ENCODE results near the gene OR5K2.

Gene OR5K2

GRCh38 chr3:98501270-98501669 lies 3.8 kb downstream of the OR5K2 start:
- H3K4me1 ChIP-seq (ENCODE audit: control insufficient read depth in 1 of 2, insufficient read depth in 2 of 2, low read length in 2 of 2) = no peaks in the 10 kb centered on the region
- H3K27ac ChIP-seq (ENCODE audit: low read length) = no peak overlapping the region
- peaks cover 0 to 1% of the 10 kb centered on the region in 2 donors for H3K36me3 ChIP-seq (ENCODE audit: control insufficient read depth in 1 of 2, insufficient read depth in 2 of 2, low read length in 2 of 2)
- H3K27me3 ChIP-seq (ENCODE audit: low read depth, low read length) = no peaks in the 10 kb centered on the region
- H3K9me3 ChIP-seq (ENCODE audit: control insufficient read depth in 1 of 2, low read length in 2 of 2) = no peaks in the 10 kb centered on the region
- H3K4me3 ChIP-seq (ENCODE audit: low read depth in 1 of 2, low read length in 2 of 2) = no peak overlapping the region

GRCh38 chr3:98501863-98502576 lies 4.5 kb downstream of the OR5K2 start:
- Histone ChIP-seq H3K27ac (ENCODE audit: low read length) (no peak overlapping the region), H3K4me1 (ENCODE audit: control insufficient read depth in 1 of 2, insufficient read depth in 2 of 2, low read length in 2 of 2) (no peaks in the 10 kb centered on the region), H3K9me3 (ENCODE audit: control insufficient read depth in 1 of 2, low read length in 2 of 2) (no peaks in the 10 kb centered on the region), H3K4me3 (ENCODE audit: low read depth in 1 of 2, low read length in 2 of 2) (no peak overlapping the region), H3K27me3 (ENCODE audit: low read depth, low read length) (no peaks in the 10 kb centered on the region), H3K36me3 (ENCODE audit: control insufficient read depth in 1 of 2, insufficient read depth in 2 of 2, low read length in 2 of 2) (peaks cover 0 to 6% of the 10 kb centered on the region in 2 donors)

GRCh38 chr3:98504539-98504938 lies 7.1 kb downstream of the OR5K2 start:
- Histone ChIP-seq H3K4me3 (ENCODE audit: low read depth in 1 of 2, low read length in 2 of 2) (no peak overlapping the region), H3K9me3 (ENCODE audit: control insufficient read depth in 1 of 2, low read length in 2 of 2) (no peaks in the 10 kb centered on the region)

GRCh38 chr3:98508582-98508981 lies 11.1 kb downstream of the OR5K2 start:
- no peak overlapping the region for H3K4me3 ChIP-seq (ENCODE audit: low read depth in 1 of 2, low read length in 2 of 2)
- H3K9me3 ChIP-seq (ENCODE audit: control insufficient read depth in 1 of 2, low read length in 2 of 2) = no peaks in the 10 kb centered on the region
- no peaks in the 10 kb centered on the region for H3K4me1 ChIP-seq (ENCODE audit: control insufficient read depth in 1 of 2, insufficient read depth in 2 of 2, low read length in 2 of 2)
- H3K27ac ChIP-seq (ENCODE audit: low read length) = no peak overlapping the region
- H3K27me3 ChIP-seq (ENCODE audit: low read depth, low read length) = no peaks in the 10 kb centered on the region
- peaks cover 0 to 15% of the 10 kb centered on the region in 2 donors for H3K36me3 ChIP-seq (ENCODE audit: control insufficient read depth in 1 of 2, insufficient read depth in 2 of 2, low read length in 2 of 2)

More at GRCh38 chr3:98504539-98504938, 7.1 kb downstream of the OR5K2 start:
- Histone ChIP-seq H3K27me3 (ENCODE audit: low read depth, low read length) (no peaks in the 10 kb centered on the region), H3K27ac (ENCODE audit: low read length) (no peak overlapping the region), H3K36me3 (ENCODE audit: control insufficient read depth in 1 of 2, insufficient read depth in 2 of 2, low read length in 2 of 2) (peaks cover 0 to 6% of the 10 kb centered on the region in 2 donors), H3K4me1 (ENCODE audit: control insufficient read depth in 1 of 2, insufficient read depth in 2 of 2, low read length in 2 of 2) (no peaks in the 10 kb centered on the region)

GRCh38 chr3:98512576-98512975 lies 15.1 kb downstream of the OR5K2 start:
- Histone ChIP-seq H3K27me3 (ENCODE audit: low read depth, low read length) (no peaks in the 10 kb centered on the region), H3K36me3 (ENCODE audit: control insufficient read depth in 1 of 2, insufficient read depth in 2 of 2, low read length in 2 of 2) (peaks cover 17 to 29% of the 10 kb centered on the region in 2 donors), H3K4me1 (ENCODE audit: control insufficient read depth in 1 of 2, insufficient read depth in 2 of 2, low read length in 2 of 2) (no peaks in the 10 kb centered on the region), H3K4me3 (ENCODE audit: low read depth in 1 of 2, low read length in 2 of 2) (no peak overlapping the region), H3K27ac (ENCODE audit: low read length) (no peak overlapping the region), H3K9me3 (ENCODE audit: control insufficient read depth in 1 of 2, low read length in 2 of 2) (no peaks in the 10 kb centered on the region)

- H3K27ac ChIP-seq (ENCODE audit: low read length) = no peak overlapping the region
- H3K4me3 ChIP-seq (ENCODE audit: low read depth in 1 of 2, low read length in 2 of 2) = no peak overlapping the region
- peaks cover 20 to 31% of the 10 kb centered on the region in 2 donors for H3K36me3 ChIP-seq (ENCODE audit: control insufficient read depth in 1 of 2, insufficient read depth in 2 of 2, low read length in 2 of 2)
These were observed 15.6 kb downstream of the OR5K2 start for GRCh38 chr3:98513091-98513511.

GRCh38 chr3:98513736-98514135 lies 16.3 kb downstream of the OR5K2 start:
- Histone ChIP-seq H3K4me3 (ENCODE audit: low read depth in 1 of 2, low read length in 2 of 2) (no peak overlapping the region), H3K27me3 (ENCODE audit: low read depth, low read length) (no peaks in the 10 kb centered on the region), H3K27ac (ENCODE audit: low read length) (no peak overlapping the region), H3K4me1 (ENCODE audit: control insufficient read depth in 1 of 2, insufficient read depth in 2 of 2, low read length in 2 of 2) (peaks cover 0 to 4% of the 10 kb centered on the region in 2 donors), H3K36me3 (ENCODE audit: control insufficient read depth in 1 of 2, insufficient read depth in 2 of 2, low read length in 2 of 2) (peaks cover 26 to 38% of the 10 kb centered on the region in 2 donors), H3K9me3 (ENCODE audit: control insufficient read depth in 1 of 2, low read length in 2 of 2) (no peaks in the 10 kb centered on the region)

More at GRCh38 chr3:98513091-98513511, 15.6 kb downstream of the OR5K2 start:
- Histone ChIP-seq H3K4me1 (ENCODE audit: control insufficient read depth in 1 of 2, insufficient read depth in 2 of 2, low read length in 2 of 2) (peaks cover 0 to 2% of the 10 kb centered on the region in 2 donors), H3K27me3 (ENCODE audit: low read depth, low read length) (no peaks in the 10 kb centered on the region), H3K9me3 (ENCODE audit: control insufficient read depth in 1 of 2, low read length in 2 of 2) (no peaks in the 10 kb centered on the region)

- H3K36me3 ChIP-seq (ENCODE audit: control insufficient read depth in 1 of 2, insufficient read depth in 2 of 2, low read length in 2 of 2) = peaks cover 32 to 45% of the 10 kb centered on the region in 2 donors
- peaks cover 0 to 4% of the 10 kb centered on the region in 2 donors for H3K4me1 ChIP-seq (ENCODE audit: control insufficient read depth in 1 of 2, insufficient read depth in 2 of 2, low read length in 2 of 2)
- no peaks in the 10 kb centered on the region for H3K9me3 ChIP-seq (ENCODE audit: control insufficient read depth in 1 of 2, low read length in 2 of 2)
- no peak overlapping the region for H3K27ac ChIP-seq (ENCODE audit: low read length)
- H3K4me3 ChIP-seq (ENCODE audit: low read depth in 1 of 2, low read length in 2 of 2) = no peak overlapping the region
- H3K27me3 ChIP-seq (ENCODE audit: low read depth, low read length) = no peaks in the 10 kb centered on the region
These were observed 17.5 kb downstream of the OR5K2 start for GRCh38 chr3:98514948-98515347.

- Histone ChIP-seq H3K9me3 (ENCODE audit: control insufficient read depth in 1 of 2, low read length in 2 of 2) (no peaks in the 10 kb centered on the region), H3K27me3 (ENCODE audit: low read depth, low read length) (no peaks in the 10 kb centered on the region), H3K4me3 (ENCODE audit: low read depth in 1 of 2, low read length in 2 of 2) (no peak overlapping the region), H3K27ac (ENCODE audit: low read length) (no peak overlapping the region), H3K36me3 (ENCODE audit: control insufficient read depth in 1 of 2, insufficient read depth in 2 of 2, low read length in 2 of 2) (peaks cover 36 to 42% of the 10 kb centered on the region in 2 donors), H3K4me1 (ENCODE audit: control insufficient read depth in 1 of 2, insufficient read depth in 2 of 2, low read length in 2 of 2) (peaks cover 13 to 14% of the 10 kb centered on the region in 2 donors)
These were observed 21.3 kb downstream of the OR5K2 start for GRCh38 chr3:98518816-98519215.

- Histone ChIP-seq H3K9me3 (ENCODE audit: control insufficient read depth in 1 of 2, low read length in 2 of 2) (no peaks in the 10 kb centered on the region), H3K4me3 (ENCODE audit: low read depth in 1 of 2, low read length in 2 of 2) (no peak overlapping the region), H3K4me1 (ENCODE audit: control insufficient read depth in 1 of 2, insufficient read depth in 2 of 2, low read length in 2 of 2) (peaks cover 13 to 14% of the 10 kb centered on the region in 2 donors), H3K27ac (ENCODE audit: low read length) (no peak overlapping the region), H3K36me3 (ENCODE audit: control insufficient read depth in 1 of 2, insufficient read depth in 2 of 2, low read length in 2 of 2) (peaks cover 36 to 42% of the 10 kb centered on the region in 2 donors), H3K27me3 (ENCODE audit: low read depth, low read length) (no peaks in the 10 kb centered on the region)
These were observed 21.9 kb downstream of the OR5K2 start for GRCh38 chr3:98519351-98519750.

GRCh38 chr3:98521897-98522543 lies 24.5 kb downstream of the OR5K2 start:
- H3K36me3 ChIP-seq (ENCODE audit: control insufficient read depth in 1 of 2, insufficient read depth in 2 of 2, low read length in 2 of 2) = peaks cover 22 to 24% of the 10 kb centered on the region in 2 donors
- H3K4me3 ChIP-seq (ENCODE audit: low read depth in 1 of 2, low read length in 2 of 2) = peak overlapping the region; percentile 88 to 97
- peak overlapping the region; percentile 92 for H3K27ac ChIP-seq (ENCODE audit: low read length)
- H3K9me3 ChIP-seq (ENCODE audit: control insufficient read depth in 1 of 2, low read length in 2 of 2) = no peaks in the 10 kb centered on the region
- H3K4me1 ChIP-seq (ENCODE audit: control insufficient read depth in 1 of 2, insufficient read depth in 2 of 2, low read length in 2 of 2) = peaks cover 13 to 14% of the 10 kb centered on the region in 2 donors
- H3K27me3 ChIP-seq (ENCODE audit: low read depth, low read length) = no peaks in the 10 kb centered on the region

All from muscle layer of duodenum (tissue), 2 donors.